Smooth muscle cell (in vitro differentiated cells): ENCODE data around the gene TREH. TPM values are rescaled to one million over a fixed set of nuclear protein-coding genes. Genes with fewer than 3 reads are reported as not detected.

Experiments
- DNase-seq: peaks from one replicate; lab custom pipeline; 2025; ENCODE audit not compliant: unreplicated experiment; lab: John Stamatoyannopoulos, UW
- H2AFZ ChIP-seq: fragments of 200-600 bp; sonication (generic); 2 replicates; pipeline ENCODE4 v1.6.0; 2016; ENCODE audit warnings: antibody characterized with exemption, low read depth, mild to moderate bottlenecking
- H3F3A ChIP-seq: fragments of 200-600 bp; sonication (generic); 2 replicates; pipeline ENCODE4 v1.6.0; 2017; ENCODE audit warnings: antibody characterized with exemption, low read depth
- H3K27ac ChIP-seq: fragments of 200-600 bp; sonication (generic); 2 replicates; pipeline ENCODE4 v1.5.1; 2016; ENCODE audit warnings: low read depth, mild to moderate bottlenecking
- H3K27me3 ChIP-seq: fragments of 200-600 bp; sonication (generic); 2 replicates; pipeline ENCODE4 v1.6.1; 2016; ENCODE audit warnings: low read depth, mild to moderate bottlenecking
- H3K36me3 ChIP-seq: fragments of 200-600 bp; sonication (generic); 2 replicates; pipeline ENCODE4 v1.5.1; 2016; ENCODE audit warnings: low read depth
- H3K4me1 ChIP-seq: fragments of 200-600 bp; sonication (generic); 2 replicates; pipeline ENCODE4 v1.5.1; 2016; ENCODE audit warnings: low read depth
- H3K4me2 ChIP-seq: fragments of 200-600 bp; sonication (generic); 2 replicates; pipeline ENCODE4 v1.6.0; 2016; ENCODE audit warnings: mild to moderate bottlenecking
- H3K4me3 ChIP-seq: fragments of 200-600 bp; sonication (generic); 2 replicates; pipeline ENCODE4 v1.5.1; 2016; ENCODE audit warnings: mild to moderate bottlenecking
- H3K79me2 ChIP-seq: fragments of 200-600 bp; sonication (generic); 2 replicates; pipeline ENCODE4 v1.6.0; 2016; ENCODE audit warnings: low read depth, mild to moderate bottlenecking
- H3K9ac ChIP-seq: fragments of 200-600 bp; sonication (generic); 2 replicates; pipeline ENCODE4 v1.6.0; 2016; ENCODE audit warnings: low read depth
- H3K9me3 ChIP-seq: fragments of 200-600 bp; sonication (generic); replicated peaks from 2 replicates; pipeline ENCODE4 v1.5.1; 2016; ENCODE audit warnings: low read depth
- H4K20me1 ChIP-seq: fragments of 200-600 bp; sonication (generic); 2 replicates; pipeline ENCODE4 v1.6.0; 2016; ENCODE audit warnings: low read depth
- WGBS: methylation state at CpG from one replicate; pipeline ENCODE4 v1.1.7; 2016; ENCODE audit warnings: low lambda C conversion rate; 5-methylcytosine and 5-hydroxymethylcytosine counted together
- polyA plus RNA-seq: library from polyadenylated mRNA; unstranded; fragments of >200 nt; fragmentation: Nextera tagmentation; extraction: Ambion mirVana; gene quantifications from 2 replicates; pipeline ENCODE4 v1.2.1, GENCODE V29; 2016
- total RNA-seq: library from RNA; depleted of rRNA; stranded (reverse); fragments of >200 nt; gene quantifications from 2 replicates; pipeline ENCODE4 v1.2.3, GENCODE V29; 2014
- TF ChIP-seq, protein P1 (sequence below): fragments of 200-600 bp; sonication (generic); IDR thresholded peaks from 2 replicates; pipeline ENCODE4 v1.5.1; 2017; ENCODE audit warnings: borderline replicate concordance, mild to moderate bottlenecking, antibody characterized with exemption; ENCODE audit not compliant: insufficient read depth, poor library complexity, severe bottlenecking

TREH gene
- total and polyA plus RNA-seq, 2 experiments from 2014 or later: 0.49 TPM; not detected in 1

DNA sequence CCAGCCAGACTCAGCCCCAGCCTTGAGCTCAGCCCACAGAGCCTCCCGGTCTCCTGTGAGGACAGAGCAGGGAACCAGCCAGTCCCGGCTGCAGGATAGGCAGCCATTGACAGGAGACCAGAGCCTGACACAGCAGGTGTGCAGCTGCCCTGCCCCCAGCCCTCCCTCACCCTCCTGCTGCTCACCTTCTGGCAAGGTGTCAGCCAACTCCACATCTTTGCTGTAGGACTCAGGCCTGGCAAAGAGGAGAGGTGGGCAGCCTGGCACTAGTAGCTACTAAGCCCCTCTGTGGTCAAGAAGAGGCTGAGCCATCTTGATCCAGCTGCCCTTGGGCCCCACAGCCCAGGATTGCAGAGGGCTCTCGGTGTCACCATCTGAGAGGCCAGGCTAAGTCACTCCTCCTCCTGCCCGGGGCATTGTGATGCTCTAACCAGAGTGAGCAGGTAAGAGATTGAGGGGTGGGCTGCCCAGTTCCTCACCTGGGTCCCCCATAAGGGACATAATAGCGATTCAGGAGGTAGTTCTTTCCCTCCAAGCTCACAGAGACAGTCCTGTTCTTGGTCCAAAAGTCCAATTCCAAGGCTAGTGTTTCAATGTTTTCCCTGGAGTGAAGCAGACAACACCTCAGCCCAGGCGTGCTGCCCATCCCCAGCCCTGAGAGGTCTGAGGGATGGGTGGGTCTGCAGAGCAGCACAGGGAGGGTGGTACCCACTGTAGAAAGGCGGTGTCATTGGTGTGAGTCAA is 18.6 kb downstream of the TREH start:
- no peaks in the 10 kb centered on the region for H3K9me3 ChIP-seq
- H3K36me3 ChIP-seq: no peaks in the 10 kb centered on the region
- no peaks in the 10 kb centered on the region for H3K79me2 ChIP-seq
- H2AFZ ChIP-seq: no peak overlapping the region
- no peak overlapping the region for H3K4me3 ChIP-seq
- H3F3A ChIP-seq: peaks cover 18% of the 10 kb centered on the region
- no peak overlapping the region for H3K27ac ChIP-seq
- no peak for DNase-seq
- no peaks in the 10 kb centered on the region for H3K27me3 ChIP-seq
- no peak overlapping the region for H3K4me2 ChIP-seq
- H3K4me1 ChIP-seq: no peaks in the 10 kb centered on the region
- TF ChIP-seq, protein P1, sequence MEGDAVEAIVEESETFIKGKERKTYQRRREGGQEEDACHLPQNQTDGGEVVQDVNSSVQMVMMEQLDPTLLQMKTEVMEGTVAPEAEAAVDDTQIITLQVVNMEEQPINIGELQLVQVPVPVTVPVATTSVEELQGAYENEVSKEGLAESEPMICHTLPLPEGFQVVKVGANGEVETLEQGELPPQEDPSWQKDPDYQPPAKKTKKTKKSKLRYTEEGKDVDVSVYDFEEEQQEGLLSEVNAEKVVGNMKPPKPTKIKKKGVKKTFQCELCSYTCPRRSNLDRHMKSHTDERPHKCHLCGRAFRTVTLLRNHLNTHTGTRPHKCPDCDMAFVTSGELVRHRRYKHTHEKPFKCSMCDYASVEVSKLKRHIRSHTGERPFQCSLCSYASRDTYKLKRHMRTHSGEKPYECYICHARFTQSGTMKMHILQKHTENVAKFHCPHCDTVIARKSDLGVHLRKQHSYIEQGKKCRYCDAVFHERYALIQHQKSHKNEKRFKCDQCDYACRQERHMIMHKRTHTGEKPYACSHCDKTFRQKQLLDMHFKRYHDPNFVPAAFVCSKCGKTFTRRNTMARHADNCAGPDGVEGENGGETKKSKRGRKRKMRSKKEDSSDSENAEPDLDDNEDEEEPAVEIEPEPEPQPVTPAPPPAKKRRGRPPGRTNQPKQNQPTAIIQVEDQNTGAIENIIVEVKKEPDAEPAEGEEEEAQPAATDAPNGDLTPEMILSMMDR: no peak
- no peak overlapping the region for H3K9ac ChIP-seq
- peaks cover 34% of the 10 kb centered on the region for H4K20me1 ChIP-seq
- 84% methylated on average over 7 of the region's 7 CpGs for WGBS

DNA sequence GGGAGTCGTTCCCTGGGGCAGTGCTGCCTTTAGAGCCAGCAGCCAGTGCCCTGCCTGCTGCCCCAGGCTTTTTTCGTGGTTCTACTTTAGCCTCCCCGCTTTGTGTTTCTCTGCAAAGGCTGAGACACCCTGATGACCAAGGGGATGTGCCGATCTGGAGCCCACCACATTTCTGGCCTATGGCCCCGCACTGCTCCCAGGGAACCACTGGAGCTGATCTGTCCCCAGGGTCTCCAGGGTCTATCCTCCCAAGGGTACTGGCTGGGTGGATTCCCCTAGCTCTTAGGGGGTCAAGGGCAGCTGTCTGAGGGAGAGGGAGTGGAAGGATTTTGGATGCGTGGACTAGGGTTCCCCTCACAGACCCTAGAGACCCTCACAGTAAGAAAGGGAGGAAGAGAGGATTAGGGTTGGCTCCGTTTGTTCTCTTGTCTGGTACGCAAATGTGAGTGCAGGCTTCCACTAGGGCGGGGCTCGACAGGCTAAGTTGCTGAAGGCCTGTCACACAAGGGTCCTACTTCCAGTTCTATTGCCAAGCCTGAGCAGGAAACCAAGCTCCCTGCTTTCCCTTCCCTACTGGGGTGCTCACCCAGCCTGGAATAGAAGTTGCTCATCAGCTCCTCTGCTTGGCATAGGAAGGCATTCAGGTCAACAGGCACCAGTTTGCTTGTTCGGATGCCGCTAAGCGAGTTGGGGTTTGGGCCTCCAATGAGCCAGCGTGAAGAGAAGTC is 19.3 kb downstream of the TREH start:
- no peak overlapping the region for H3K4me2 ChIP-seq
- WGBS: 82% methylated on average over 14 of the region's 14 CpGs
- peaks cover 24% of the 10 kb centered on the region for H3F3A ChIP-seq
- H3K79me2 ChIP-seq: no peaks in the 10 kb centered on the region
- no peak for DNase-seq
- H4K20me1 ChIP-seq: peaks cover 42% of the 10 kb centered on the region
- H3K9ac ChIP-seq: no peak overlapping the region
- no peaks in the 10 kb centered on the region for H3K36me3 ChIP-seq
- H3K4me3 ChIP-seq: no peak overlapping the region
- no peaks in the 10 kb centered on the region for H3K4me1 ChIP-seq
- H3K27ac ChIP-seq: no peak overlapping the region
- TF ChIP-seq, protein P1: no peak
- H3K27me3 ChIP-seq: no peaks in the 10 kb centered on the region
- H2AFZ ChIP-seq: no peak overlapping the region
- H3K9me3 ChIP-seq: no peaks in the 10 kb centered on the region

- peak; percentile 78 for DNase-seq
- no peaks in the 10 kb centered on the region for H3K9me3 ChIP-seq
- no peaks in the 10 kb centered on the region for H3K36me3 ChIP-seq
- H3K27ac ChIP-seq: peak overlapping the region; percentile 51
- TF ChIP-seq, protein P1: peak; percentile 95
- peaks cover 28% of the 10 kb centered on the region for H3F3A ChIP-seq
- H3K27me3 ChIP-seq: no peaks in the 10 kb centered on the region
- no peak overlapping the region for H3K4me3 ChIP-seq
- no peaks in the 10 kb centered on the region for H3K4me1 ChIP-seq
- H3K9ac ChIP-seq: no peak overlapping the region
- H3K4me2 ChIP-seq: no peak overlapping the region
- H2AFZ ChIP-seq: no peak overlapping the region
- 25% methylated on average over 24 of the region's 26 CpGs for WGBS
- peaks cover 47% of the 10 kb centered on the region for H4K20me1 ChIP-seq
- H3K79me2 ChIP-seq: no peaks in the 10 kb centered on the region
These were observed 20.0 kb downstream of the TREH start for GRCh38 chr11:118659314-118659952.
